Activated CD8-positive, alpha-beta memory T cell treated with anti-CD3 and anti-CD28 coated beads for 4 hours (primary cell): Measurements from ENCODE around the gene NAA10.

ENCODE experiments used
- DNase-seq, 2 donors: peaks; one replicate each; pipeline ENCODE4 v3.0.0-alpha.2; 2020; ENCODE audit warnings: low read depth in 2 of 2

Gene NAA10

GRCh38 chrX:153884590-153884989 is 50.2 kb downstream of the NAA10 start:
- no peak for DNase-seq

- DNase-seq, result no peak
These were observed 50.7 kb downstream of the NAA10 start for GRCh38 chrX:153884136-153884535.

- no peak for DNase-seq
These were observed 51.5 kb downstream of the NAA10 start for GRCh38 chrX:153883163-153883843.

- DNase-seq, result no peak
These were observed 52.3 kb downstream of the NAA10 start for GRCh38 chrX:153882557-153882956.

- DNase-seq, result no peak
These were observed 52.7 kb downstream of the NAA10 start for GRCh38 chrX:153882086-153882498.

- no peak for DNase-seq
These were observed 53.6 kb downstream of the NAA10 start for GRCh38 chrX:153881281-153881680.

GRCh38 chrX:153880440-153880815 is 54.4 kb downstream of the NAA10 start:
- no peak for DNase-seq

- DNase-seq, result no peak
These were observed 54.9 kb downstream of the NAA10 start for GRCh38 chrX:153879741-153880439.
